IMR-90 (cell line): ENCODE measurements around the gene RIBC1. TPM values are rescaled to one million over a fixed set of nuclear protein-coding genes. Genes with fewer than 3 reads are reported as not detected.

Experiments
- ATAC-seq: fragments of 200-7000 bp; cut with Tn5 transposase; 2 replicates; pipeline ENCODE4 v1.9.1; 2020; ENCODE audit warnings: low read depth, mild to moderate bottlenecking, moderate library complexity
- BruUV-seq: library from RNA; stranded (reverse); fragments of 400-500 nt; replicated peaks from 2 replicates; lab custom pipeline; 2021; lab: Mats Ljungman, UMichigan
- CTCF ChIA-PET: fragments of 300-600 bp; formaldehyde crosslinking; extraction: SDS; loops from one replicate; lab custom pipeline; 2021; ENCODE audit warnings: antibody characterized with exemption; lab: Yijun Ruan, JAX
- POLR2A ChIA-PET: fragments of 300-600 bp; sonication (Branson Sonifier 250); formaldehyde crosslinking; loops from one replicate; lab custom pipeline; 2022; ENCODE audit warnings: antibody characterized with exemption; ENCODE audit not compliant: unreplicated experiment; lab: Charles Lee
- DNase-seq: peaks from one replicate; pipeline ENCODE4 v3.0.0; 2013
- H2AFZ ChIP-seq: replicated peaks from 2 replicates; pipeline ENCODE3; 2013; ENCODE audit warnings: low read length, mild to moderate bottlenecking; ENCODE audit not compliant: poor library complexity
- H2AK5ac ChIP-seq: 2 replicates; pipeline ENCODE4 v1.6.1; 2013; ENCODE audit warnings: low read depth, low read length, inconsistent platforms
- H2AK9ac ChIP-seq: replicated peaks from 2 replicates; pipeline ENCODE3; 2013; ENCODE audit warnings: mild to moderate bottlenecking, low read depth, low read length, moderate library complexity; ENCODE audit not compliant: poor library complexity
- H2BK120ac ChIP-seq: 2 replicates; pipeline ENCODE4 v1.6.1; 2013; ENCODE audit warnings: low read depth, low read length, inconsistent platforms
- H2BK15ac ChIP-seq: 3 replicates; pipeline ENCODE4 v1.6.1; 2013; ENCODE audit warnings: low read depth, low read length, inconsistent platforms
- H2BK20ac ChIP-seq: 2 replicates; pipeline ENCODE4 v1.6.1; 2013; ENCODE audit warnings: low read depth, mild to moderate bottlenecking, inconsistent platforms, low read length, moderate library complexity
- H2BK5ac ChIP-seq: 2 replicates; pipeline ENCODE4 v1.6.1; 2013; ENCODE audit warnings: mild to moderate bottlenecking, low read depth, low read length, inconsistent platforms; ENCODE audit not compliant: poor library complexity, severe bottlenecking
- H3K14ac ChIP-seq: replicated peaks from 2 replicates; pipeline ENCODE4 v1.6.1; 2013; ENCODE audit warnings: low read depth, low read length, inconsistent platforms
- H3K18ac ChIP-seq: 2 replicates; pipeline ENCODE4 v1.6.1; 2013; ENCODE audit warnings: low read depth, low read length, control low read depth
- H3K23ac ChIP-seq: 2 replicates; pipeline ENCODE4 v1.6.1; 2013; ENCODE audit warnings: low read depth, low read length, inconsistent platforms
- H3K27ac ChIP-seq: 2 replicates; pipeline ENCODE4 v1.5.1; 2013; ENCODE audit warnings: mild to moderate bottlenecking, control low read depth, low read length; ENCODE audit not compliant: insufficient read depth
- H3K27me3 ChIP-seq: 2 replicates; pipeline ENCODE4 v1.6.1; 2013; ENCODE audit warnings: low read length; ENCODE audit not compliant: control insufficient read depth, insufficient read depth
- H3K36me3 ChIP-seq: 2 replicates; pipeline ENCODE4 v1.6.1; 2013; ENCODE audit warnings: low read length, mixed read lengths; ENCODE audit not compliant: control insufficient read depth, insufficient read depth
- H3K4ac ChIP-seq: 2 replicates; pipeline ENCODE4 v1.6.1; 2013; ENCODE audit warnings: low read depth, low read length, inconsistent platforms
- H3K4me1 ChIP-seq: 2 replicates; pipeline ENCODE4 v1.6.1; 2013; ENCODE audit warnings: low read length, mixed read lengths; ENCODE audit not compliant: control insufficient read depth, insufficient read depth
- H3K4me2 ChIP-seq: 2 replicates; pipeline ENCODE4 v1.6.1; 2013; ENCODE audit warnings: low read depth, mild to moderate bottlenecking, control low read depth, low read length, moderate library complexity
- H3K4me3 ChIP-seq: 2 replicates; pipeline ENCODE4 v1.5.1; 2013; ENCODE audit warnings: low read depth, mild to moderate bottlenecking, control low read depth, low read length, moderate library complexity; ENCODE audit not compliant: insufficient read depth
- H3K56ac ChIP-seq: 2 replicates; pipeline ENCODE4 v1.6.1; 2013; ENCODE audit warnings: low read length, inconsistent platforms; ENCODE audit not compliant: insufficient read depth; ENCODE audit errors: extremely low read depth
- H3K79me1 ChIP-seq, 2 experiments: 2 replicates each; pipeline ENCODE4 v1.6.1; 2013; ENCODE audit warnings: low read length in 2 of 2, inconsistent platforms in 1 of 2, low read depth in 1 of 2
- H3K9ac ChIP-seq: 2 replicates; pipeline ENCODE4 v1.6.1; 2013; ENCODE audit warnings: low read depth, low read length, control low read depth
- H3K9me1 ChIP-seq: 2 replicates; pipeline ENCODE4 v1.6.1; 2013; ENCODE audit warnings: low read length, inconsistent platforms; ENCODE audit not compliant: insufficient read depth
- H3K9me3 ChIP-seq: 2 replicates; pipeline ENCODE4 v1.6.1; 2013; ENCODE audit warnings: low read length; ENCODE audit not compliant: control insufficient read depth, insufficient read depth
- H4K20me1 ChIP-seq: 2 replicates; pipeline ENCODE4 v1.6.1; 2013; ENCODE audit warnings: low read length, inconsistent platforms; ENCODE audit not compliant: insufficient read depth
- H4K5ac ChIP-seq: 2 replicates; pipeline ENCODE4 v1.6.1; 2013; ENCODE audit warnings: mild to moderate bottlenecking, low read depth, low read length, control low read depth
- H4K8ac ChIP-seq, 2 experiments: 2 replicates each; pipeline ENCODE4 v1.6.1; 2013; ENCODE audit warnings: low read depth in 2 of 2, low read length in 2 of 2, control low read depth in 1 of 2, inconsistent platforms in 1 of 2
- H4K91ac ChIP-seq: 2 replicates; pipeline ENCODE4 v1.6.1; 2013; ENCODE audit warnings: low read depth, low read length, inconsistent platforms; ENCODE audit not compliant: insufficient read depth
- CTCF ChIP-seq: conservative IDR thresholded peaks from 2 replicates; pipeline ENCODE4 v1.5.1; 2012; ENCODE audit warnings: mild to moderate bottlenecking, low read depth, low read length, improper control_type of control experiment
- ELK1 ChIP-seq: fragments of 150-350 bp; IDR thresholded peaks from 2 replicates; pipeline ENCODE4 v1.6.1; 2016; ENCODE audit warnings: low read depth, mild to moderate bottlenecking, low read length, moderate library complexity, borderline replicate concordance
- POLR2A ChIP-seq: IDR thresholded peaks from 2 replicates; pipeline ENCODE4 v1.6.1; 2012; ENCODE audit warnings: mild to moderate bottlenecking, low read depth, low read length
- RAD21 ChIP-seq: IDR thresholded peaks from 2 replicates; pipeline ENCODE4 v1.6.1; 2012; ENCODE audit warnings: low read length, improper control_type of control experiment
- RCOR1 ChIP-seq: IDR thresholded peaks from 2 replicates; pipeline ENCODE4 v1.6.1; 2012; ENCODE audit warnings: mild to moderate bottlenecking, low read length, improper control_type of control experiment; ENCODE audit not compliant: insufficient replicate concordance
- SMC3 ChIP-seq: fragments of 150-350 bp; IDR thresholded peaks from 2 replicates; pipeline ENCODE4 v1.6.1; 2016; ENCODE audit warnings: low read depth, mild to moderate bottlenecking, antibody characterized with exemption, low read length, moderate library complexity
- WGBS, 2 experiments: methylation state at CpG; one replicate each; pipeline versions ENCODE4 v1.1.5 to v1.1.7; 2013; ENCODE audit warnings: missing lambda C conversion rate in 2 of 2; ENCODE audit not compliant: insufficient read length in 1 of 2; ENCODE audit errors: extremely low coverage in 2 of 2; 5-methylcytosine and 5-hydroxymethylcytosine counted together
- dilution Hi-C: fragments of 300-500 bp; cut with HindIII; formaldehyde crosslinking; loops from one replicate; pipeline ENCODE4 v1.14.3; 2018; ENCODE audit warnings: low sequenced_read_pairs; ENCODE audit not compliant: unreplicated experiment
- in situ Hi-C: fragments of 300-500 bp; cut with MboI; formaldehyde crosslinking; loops from 3 replicates; pipeline ENCODE4 v1.14.3; 2019; ENCODE audit warnings: low sequenced_read_pairs, inconsistent platforms, mixed read lengths
- intact Hi-C: fragments of 100-400 bp; cut with micrococcal nuclease; formaldehyde crosslinking; loops from 2 replicates; pipeline ENCODE4 v1.10.0; 2022
- polyA plus RNA-seq, 3 experiments: library from polyadenylated mRNA; depleted of rRNA; stranded (reverse); fragments of >200 nt; gene quantifications; 2 replicates each; pipeline ENCODE4 v1.2.3, GENCODE V29; 2012; ENCODE audit warnings: low replicate concordance in 1 of 3
- total RNA-seq: library from RNA; depleted of rRNA; stranded (reverse); fragments of >200 nt; gene quantifications from 2 replicates; pipeline ENCODE4 v1.2.3, GENCODE V29; 2012

RIBC1 gene
- total and polyA plus RNA-seq, 2 of the 4 experiments (the other 2 are of a cell fraction), result 0.31 to 0.36 TPM

GRCh38 chrX:53445977-53446376 lies 23.3 kb downstream of the RIBC1 start:
- CTCF ChIA-PET, result interaction anchor here (0.6 to 1.1 kb wide), 6 partner anchors 10 to 194 kb away, joined by 3 to 5 read pairs (median 4); no protein-coding TSS in a partner anchor
- H3K56ac ChIP-seq, result no peak overlapping the region
- 4% methylated on average over 5 of the region's 6 CpGs; no CpG with 5 or more reads in 1 of the 2 experiments for WGBS, 2 experiments
- H3K14ac ChIP-seq, result no peak overlapping the region
- H2AK5ac ChIP-seq, result no peak overlapping the region
- H2BK120ac ChIP-seq, result no peak overlapping the region
- H3K18ac ChIP-seq, result no peak overlapping the region
- no peak overlapping the region for H2BK20ac ChIP-seq
- H3K4me3 ChIP-seq, result no peak overlapping the region
- H3K79me1 ChIP-seq, result no peaks in the 10 kb centered on the region
- H3K4me1 ChIP-seq, result peaks cover 4% of the 10 kb centered on the region; the same call in 1 of the 2 replicates
- in situ Hi-C loops, result loop anchor here (10.0 kb wide), 1 partner anchor 61 kb away; no protein-coding TSS in a partner anchor
- no peak overlapping the region for H4K91ac ChIP-seq
- TF ChIP-seq POLR2A (no peak), CTCF (peak; percentile 58), ELK1 (no peak), RCOR1 (no peak), RAD21 (peak; percentile 55), SMC3 (peak; percentile 40; the same call in 1 of the 2 replicates)
- ATAC-seq, result peak; percentile 68; the same call in 1 of the 2 replicates
- H2BK5ac ChIP-seq, result no peak overlapping the region
- no peak overlapping the region for H3K23ac ChIP-seq
- H3K9ac ChIP-seq, result no peak overlapping the region
- H3K4me2 ChIP-seq, result no peak overlapping the region
- no TSS peak for BruUV-seq
- H4K8ac ChIP-seq, result no peak overlapping the region
- no peaks in the 10 kb centered on the region for H3K36me3 ChIP-seq
- POLR2A ChIA-PET, result interaction anchor here (0.6 kb wide), 1 partner anchor 20 kb away, joined by 6 read pairs; no protein-coding TSS in a partner anchor
- H2AK9ac ChIP-seq, result no peak overlapping the region
- intact Hi-C loops, result no loop called here
- H3K9me1 ChIP-seq, result no peaks in the 10 kb centered on the region; the same call in 1 of the 2 replicates
- no peak overlapping the region for H3K27ac ChIP-seq
- no peaks in the 10 kb centered on the region for H3K9me3 ChIP-seq
- dilution Hi-C loops, result no loop called here
- no peaks in the 10 kb centered on the region for H4K20me1 ChIP-seq
- peaks cover 11% of the 10 kb centered on the region for H3K27me3 ChIP-seq
- H3K4ac ChIP-seq, result no peak overlapping the region
- H2AFZ ChIP-seq, result no peak overlapping the region
- DNase-seq, result peak; percentile 30
- H4K5ac ChIP-seq, result no peak overlapping the region
- no peak overlapping the region for H2BK15ac ChIP-seq
